Chondrocyte (in vitro differentiated cells): Measurements from ENCODE around the gene PRELID2. TPM values are rescaled to one million over a fixed set of nuclear protein-coding genes. Genes with fewer than 3 reads are reported as not detected.
"Not testable (repeated sequence)": the region's sequence is repeated elsewhere in the genome, so short reads cannot be mapped to it uniquely, and the experiment has no call there.

Source experiments
- DNase-seq: peaks from one replicate; pipeline ENCODE4 v3.0.0; 2021; ENCODE audit warnings: mixed read lengths, low spot score
- H3K27ac Mint-ChIP-seq: one replicate; pipeline ENCODE4 v1.8.0; 2021; ENCODE audit warnings: mild to moderate bottlenecking, moderate library complexity, mixed read lengths; ENCODE audit not compliant: unreplicated experiment
- H3K27me3 Mint-ChIP-seq: 2 replicates; pipeline ENCODE4 v1.8.0; 2021; ENCODE audit warnings: low read depth, mixed read lengths
- H3K36me3 Mint-ChIP-seq: 2 replicates; pipeline ENCODE4 v1.8.0; 2021; ENCODE audit warnings: low read depth, mixed read lengths
- H3K4me1 Mint-ChIP-seq: 2 replicates; pipeline ENCODE4 v1.8.0; 2021; ENCODE audit warnings: low read depth, mild to moderate bottlenecking, mixed read lengths
- H3K4me3 Mint-ChIP-seq: one replicate; pipeline ENCODE4 v1.8.0; 2021; ENCODE audit warnings: mild to moderate bottlenecking, moderate library complexity, mixed read lengths; ENCODE audit not compliant: unreplicated experiment
- H3K9me3 Mint-ChIP-seq: 2 replicates; pipeline ENCODE4 v1.8.0; 2021; ENCODE audit warnings: low read depth, mixed read lengths
- total RNA-seq: library from RNA; stranded (reverse); gene quantifications from 3 replicates; pipeline ENCODE4 v1.2.1, GENCODE V29; 2021
- TF ChIP-seq, protein P1 (sequence below): fragments of 200-600 bp; sonication (generic); IDR thresholded peaks from 2 replicates; pipeline ENCODE4 v1.5.0; 2021; ENCODE audit warnings: antibody characterized with exemption, mild to moderate bottlenecking, moderate library complexity

Gene PRELID2
- total RNA-seq, 1 donor from 2014 or later: 6.2 TPM

DNA sequence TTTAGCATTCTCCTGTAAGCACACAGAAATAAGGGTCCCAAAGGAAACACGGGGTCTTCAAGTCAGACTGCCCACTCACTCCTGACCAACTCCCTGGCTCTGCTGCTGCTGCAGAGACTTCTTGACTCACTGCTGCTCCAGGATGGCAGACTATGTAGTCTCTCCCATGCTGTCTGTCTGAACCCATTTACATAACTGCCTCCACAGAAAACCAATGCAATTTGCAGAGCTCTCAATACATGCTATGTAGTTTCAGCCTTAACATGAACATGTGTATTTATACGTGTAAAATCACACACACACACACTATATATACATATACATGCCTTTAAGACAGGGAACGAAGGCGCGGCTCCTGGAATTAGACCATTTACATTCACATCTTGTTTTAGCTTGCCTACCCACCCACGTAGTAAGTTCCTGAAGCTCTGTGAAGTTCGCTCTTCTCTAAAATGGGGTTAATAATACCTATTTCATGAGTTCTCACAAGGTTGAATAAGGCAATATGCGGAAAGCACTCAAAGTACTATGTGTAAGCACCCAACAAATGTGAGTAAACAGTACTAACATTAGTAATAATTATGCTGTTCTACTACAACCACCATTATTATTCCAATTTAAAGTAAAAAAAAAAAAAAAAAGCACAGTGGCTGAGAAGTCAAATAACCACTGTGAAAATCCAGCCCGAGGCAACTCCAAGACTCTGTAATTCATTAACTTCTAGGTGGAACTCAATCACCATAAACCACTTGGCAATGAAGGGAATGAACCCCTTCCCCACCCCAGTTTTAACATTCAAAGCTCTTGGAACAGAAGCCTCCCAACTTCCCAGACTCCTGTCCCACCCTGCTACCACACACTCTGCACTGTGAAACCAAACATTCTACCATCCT is 31.8 kb downstream of the PRELID2 start:
- Mint-ChIP-seq H3K36me3 (peaks cover 3% of the 10 kb centered on the region), H3K27ac (no peak overlapping the region), H3K4me1 (no peaks in the 10 kb centered on the region)

DNA sequence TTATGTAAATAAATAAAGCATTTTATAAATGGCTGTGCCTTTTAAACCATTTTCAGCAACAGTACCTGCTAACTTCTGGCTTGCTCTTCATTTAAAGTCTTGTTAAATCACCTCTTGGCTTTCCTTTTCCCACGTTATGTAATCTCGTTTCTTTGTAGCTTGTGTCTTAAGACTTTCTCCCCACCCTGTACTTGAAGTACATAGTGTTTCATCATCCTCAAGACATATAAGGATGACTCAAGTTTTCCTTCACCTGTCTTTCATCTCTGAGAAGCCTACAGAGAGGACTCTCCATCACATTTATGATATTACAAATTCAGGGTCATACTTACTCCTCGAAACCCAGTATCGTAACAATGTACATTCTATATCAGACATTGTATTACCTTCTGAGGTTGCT is 33.9 kb downstream of the PRELID2 start:
- H3K4me1 Mint-ChIP-seq: no peaks in the 10 kb centered on the region
- no peaks in the 10 kb centered on the region for H3K27me3 Mint-ChIP-seq
- TF ChIP-seq, protein P1, sequence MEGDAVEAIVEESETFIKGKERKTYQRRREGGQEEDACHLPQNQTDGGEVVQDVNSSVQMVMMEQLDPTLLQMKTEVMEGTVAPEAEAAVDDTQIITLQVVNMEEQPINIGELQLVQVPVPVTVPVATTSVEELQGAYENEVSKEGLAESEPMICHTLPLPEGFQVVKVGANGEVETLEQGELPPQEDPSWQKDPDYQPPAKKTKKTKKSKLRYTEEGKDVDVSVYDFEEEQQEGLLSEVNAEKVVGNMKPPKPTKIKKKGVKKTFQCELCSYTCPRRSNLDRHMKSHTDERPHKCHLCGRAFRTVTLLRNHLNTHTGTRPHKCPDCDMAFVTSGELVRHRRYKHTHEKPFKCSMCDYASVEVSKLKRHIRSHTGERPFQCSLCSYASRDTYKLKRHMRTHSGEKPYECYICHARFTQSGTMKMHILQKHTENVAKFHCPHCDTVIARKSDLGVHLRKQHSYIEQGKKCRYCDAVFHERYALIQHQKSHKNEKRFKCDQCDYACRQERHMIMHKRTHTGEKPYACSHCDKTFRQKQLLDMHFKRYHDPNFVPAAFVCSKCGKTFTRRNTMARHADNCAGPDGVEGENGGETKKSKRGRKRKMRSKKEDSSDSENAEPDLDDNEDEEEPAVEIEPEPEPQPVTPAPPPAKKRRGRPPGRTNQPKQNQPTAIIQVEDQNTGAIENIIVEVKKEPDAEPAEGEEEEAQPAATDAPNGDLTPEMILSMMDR: no peak
- peaks cover 2% of the 10 kb centered on the region for H3K9me3 Mint-ChIP-seq
- no peak for DNase-seq
- H3K36me3 Mint-ChIP-seq: peaks cover 3% of the 10 kb centered on the region
- H3K4me3 Mint-ChIP-seq: no peak overlapping the region
- H3K27ac Mint-ChIP-seq: no peak overlapping the region

More for the DNA sequence above, 31.8 kb downstream of the PRELID2 start:
- DNase-seq: no peak
- TF ChIP-seq, protein P1: no peak
- Mint-ChIP-seq H3K4me3 (no peak overlapping the region), H3K9me3 (no peaks in the 10 kb centered on the region), H3K27me3 (no peaks in the 10 kb centered on the region)

DNA sequence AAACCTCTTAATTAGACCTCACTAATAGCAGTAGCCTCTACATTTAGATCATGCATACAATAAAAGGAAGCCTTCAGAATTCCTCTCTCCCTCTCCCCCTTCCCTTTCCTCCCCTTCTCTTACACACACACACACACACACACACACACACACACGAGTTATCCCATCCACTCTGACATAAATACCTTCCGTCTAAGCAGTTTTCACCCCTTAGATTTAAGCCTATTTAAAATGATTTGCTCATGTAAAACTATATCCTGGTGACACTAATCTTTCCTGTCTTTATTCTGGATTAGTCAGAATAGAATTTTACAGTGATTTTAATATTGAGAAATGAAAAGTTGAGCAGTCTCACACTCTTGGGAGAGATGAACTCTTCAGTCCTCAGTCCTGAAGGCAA is 35.0 kb downstream of the PRELID2 start:
- H3K36me3 Mint-ChIP-seq: peaks cover 3% of the 10 kb centered on the region
- H3K9me3 Mint-ChIP-seq: peaks cover 2% of the 10 kb centered on the region
- no peak for DNase-seq
- no peak overlapping the region for H3K27ac Mint-ChIP-seq
- no peaks in the 10 kb centered on the region for H3K4me1 Mint-ChIP-seq
- TF ChIP-seq, protein P1: no peak
- H3K27me3 Mint-ChIP-seq: no peaks in the 10 kb centered on the region
- H3K4me3 Mint-ChIP-seq: no peak overlapping the region

DNA sequence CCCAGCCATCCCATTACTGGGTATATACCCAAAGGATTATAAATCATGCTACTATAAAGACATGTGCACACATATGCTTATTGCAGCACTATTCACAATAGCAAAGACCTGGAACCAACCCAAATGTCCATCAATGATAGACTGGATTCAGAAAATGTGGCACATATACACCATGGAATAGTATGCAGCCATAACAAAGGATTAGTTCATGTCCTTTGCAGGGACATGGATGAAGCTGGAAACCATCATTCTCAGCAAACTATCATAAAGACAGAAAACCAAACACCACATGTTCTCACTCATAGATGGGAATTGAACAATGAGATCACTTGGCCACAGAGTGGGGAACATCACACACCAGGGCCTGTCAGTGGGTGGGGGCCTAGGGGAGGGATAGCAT is 36.6 kb downstream of the PRELID2 start:
- not testable (repeated sequence) for H3K4me3 Mint-ChIP-seq, H3K4me1 Mint-ChIP-seq, DNase-seq

DNA sequence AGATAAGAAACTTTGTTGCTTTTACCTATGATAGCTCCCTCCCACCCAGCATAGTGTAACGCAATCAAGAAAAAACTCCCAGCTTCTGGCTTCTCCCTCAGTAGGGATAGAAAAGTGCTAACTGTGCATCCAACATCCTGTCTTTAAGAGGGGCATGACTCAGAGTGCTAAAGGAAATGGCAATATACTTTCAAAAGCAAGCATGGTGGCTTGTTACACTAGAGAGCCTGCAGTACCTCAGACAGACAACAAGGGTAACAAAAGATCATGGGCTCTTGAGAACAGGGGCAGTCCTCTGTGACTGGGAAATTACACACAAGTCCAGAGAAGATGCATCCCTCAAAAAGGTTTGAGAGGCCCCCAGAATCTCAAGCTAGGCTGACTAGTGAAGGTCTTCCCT is 37.8 kb downstream of the PRELID2 start:
- peaks cover 2% of the 10 kb centered on the region for H3K9me3 Mint-ChIP-seq
- no peak for DNase-seq
- no peak overlapping the region for H3K4me3 Mint-ChIP-seq
- TF ChIP-seq, protein P1: no peak
- H3K27me3 Mint-ChIP-seq: no peaks in the 10 kb centered on the region
- H3K27ac Mint-ChIP-seq: no peak overlapping the region
- H3K4me1 Mint-ChIP-seq: no peaks in the 10 kb centered on the region
- peaks cover 2% of the 10 kb centered on the region for H3K36me3 Mint-ChIP-seq

More for the DNA sequence above, 36.6 kb downstream of the PRELID2 start:
- not testable (repeated sequence) for H3K27ac Mint-ChIP-seq, H3K27me3 Mint-ChIP-seq, H3K9me3 Mint-ChIP-seq, H3K36me3 Mint-ChIP-seq

DNA sequence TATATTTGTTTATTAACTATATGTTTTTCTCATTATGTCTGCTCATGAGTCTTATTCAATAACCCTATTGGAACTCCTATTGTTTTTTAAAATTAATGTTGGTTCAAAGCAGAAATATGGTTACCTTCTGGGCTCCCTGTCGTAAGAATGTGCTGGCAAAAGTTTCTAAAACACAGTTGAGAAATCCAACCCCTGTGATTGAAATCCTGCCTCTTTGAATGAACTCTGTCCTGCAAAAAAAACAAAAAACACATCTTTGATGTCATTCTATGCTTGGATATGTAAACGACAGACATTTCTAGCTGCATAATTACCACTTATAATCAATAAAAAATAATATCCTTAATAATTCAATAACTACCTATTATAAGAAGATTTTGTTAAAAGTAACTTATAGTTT is 38.8 kb downstream of the PRELID2 start:
- peaks cover 2% of the 10 kb centered on the region for H3K9me3 Mint-ChIP-seq
- H3K27ac Mint-ChIP-seq: no peak overlapping the region
- H3K27me3 Mint-ChIP-seq: no peaks in the 10 kb centered on the region
- H3K4me1 Mint-ChIP-seq: no peaks in the 10 kb centered on the region
- no peak overlapping the region for H3K4me3 Mint-ChIP-seq
- TF ChIP-seq, protein P1: no peak
- no peaks in the 10 kb centered on the region for H3K36me3 Mint-ChIP-seq
- no peak for DNase-seq
